Measurements from ENCODE around the gene C4orf50. TPM values are rescaled to one million over a fixed set of nuclear protein-coding genes. Genes with fewer than 3 reads are reported as not detected.

Gene C4orf50
- total RNA-seq, 1 experiment from 2014 or later: not detected

GRCh38 chr4:5919571-5919970 lies 98.7 kb downstream of the C4orf50 start:
- CTCF ChIA-PET: no interaction called here
- TF ChIP-seq CTCF (conservative IDR thresholded peaks at IDR 0.05): no peak
- no peak for TF ChIP-seq EZH2 (IDR thresholded peaks at IDR 0.05; ENCODE audit: low read depth)
- POLR2A ChIA-PET (ENCODE audit: unreplicated experiment): no interaction called here
- H3K27ac ChIP-seq: no peak overlapping the region
- H3K4me3 ChIP-seq: no peak overlapping the region
- intact Hi-C loops (cut with micrococcal nuclease; ENCODE audit: unreplicated experiment): no loop called here
- H3K36me3 ChIP-seq (ENCODE audit: low read depth): no peaks in the 10 kb centered on the region
- BruUV-seq (replicated peaks): no TSS peak
- no peaks in the 10 kb centered on the region for H3F3A ChIP-seq (ENCODE audit: insufficient read depth, low read depth)
- no peaks in the 10 kb centered on the region for H3K9me2 ChIP-seq (ENCODE audit: insufficient read depth)
- H4K20me1 ChIP-seq (ENCODE audit: insufficient read depth): no peaks in the 10 kb centered on the region
- H3K4me1 ChIP-seq (replicated peaks; ENCODE audit: insufficient read depth): no peaks in the 10 kb centered on the region
- no peak for DNase-seq
- H3K4me2 ChIP-seq: no peak overlapping the region
- peaks cover 51% of the 10 kb centered on the region for H3K27me3 ChIP-seq (ENCODE audit: insufficient read depth, low read depth)
- no peak overlapping the region for H2AFZ ChIP-seq
- no peaks in the 10 kb centered on the region for H3K79me2 ChIP-seq (ENCODE audit: low read depth)
- no peaks in the 10 kb centered on the region for H3K9me3 ChIP-seq (ENCODE audit: insufficient read depth, low read depth)

- Histone ChIP-seq H3F3A (ENCODE audit: insufficient read depth, low read depth) (no peaks in the 10 kb centered on the region), H3K9me2 (ENCODE audit: insufficient read depth) (no peaks in the 10 kb centered on the region), H3K9me3 (ENCODE audit: insufficient read depth, low read depth) (no peaks in the 10 kb centered on the region), H3K36me3 (ENCODE audit: low read depth) (no peaks in the 10 kb centered on the region), H3K4me2 (no peak overlapping the region), H3K79me2 (ENCODE audit: low read depth) (no peaks in the 10 kb centered on the region), H2AFZ (no peak overlapping the region), H3K4me3 (no peak overlapping the region), H3K4me1 (replicated peaks; ENCODE audit: insufficient read depth) (no peaks in the 10 kb centered on the region), H3K27ac (no peak overlapping the region), H4K20me1 (ENCODE audit: insufficient read depth) (no peaks in the 10 kb centered on the region), H3K27me3 (ENCODE audit: insufficient read depth, low read depth) (peaks cover 46% of the 10 kb centered on the region)
- no peak for DNase-seq
- TF ChIP-seq CTCF (conservative IDR thresholded peaks at IDR 0.05): no peak
- TF ChIP-seq EZH2 (IDR thresholded peaks at IDR 0.05; ENCODE audit: low read depth): no peak
- ChIA-PET POLR2A (ENCODE audit: unreplicated experiment) (no interaction called here), CTCF (no interaction called here)
- no TSS peak for BruUV-seq (replicated peaks)
- intact Hi-C loops (cut with micrococcal nuclease; ENCODE audit: unreplicated experiment): no loop called here
Observed at GRCh38 chr4:5919044-5919443, 99.2 kb downstream of the C4orf50 start.

- H3K79me2 ChIP-seq (ENCODE audit: low read depth): no peaks in the 10 kb centered on the region
- no peaks in the 10 kb centered on the region for H3F3A ChIP-seq (ENCODE audit: insufficient read depth, low read depth)
- no peaks in the 10 kb centered on the region for H3K9me3 ChIP-seq (ENCODE audit: insufficient read depth, low read depth)
- H4K20me1 ChIP-seq (ENCODE audit: insufficient read depth): no peaks in the 10 kb centered on the region
- ChIA-PET POLR2A (ENCODE audit: unreplicated experiment) (no interaction called here), CTCF (no interaction called here)
- TF ChIP-seq CTCF (conservative IDR thresholded peaks at IDR 0.05) (no peak), EZH2 (IDR thresholded peaks at IDR 0.05; ENCODE audit: low read depth) (no peak)
- no peaks in the 10 kb centered on the region for H3K36me3 ChIP-seq (ENCODE audit: low read depth)
- peaks cover 50% of the 10 kb centered on the region for H3K27me3 ChIP-seq (ENCODE audit: insufficient read depth, low read depth)
- H3K27ac ChIP-seq: no peak overlapping the region
- H2AFZ ChIP-seq: no peak overlapping the region
- H3K4me1 ChIP-seq (replicated peaks; ENCODE audit: insufficient read depth): no peaks in the 10 kb centered on the region
- no peaks in the 10 kb centered on the region for H3K9me2 ChIP-seq (ENCODE audit: insufficient read depth)
- H3K4me3 ChIP-seq: no peak overlapping the region
- no peak overlapping the region for H3K4me2 ChIP-seq
- intact Hi-C loops (cut with micrococcal nuclease; ENCODE audit: unreplicated experiment): no loop called here
- no TSS peak for BruUV-seq (replicated peaks)
- DNase-seq: no peak
Observed at GRCh38 chr4:5918331-5918985, 99.8 kb downstream of the C4orf50 start.

Measured in PC-9 (cell line).